Measurements from ENCODE around the gene GRAMD2B. TPM values are rescaled to one million over a fixed set of nuclear protein-coding genes. Genes with fewer than 3 reads are reported as not detected.
A peak's percentile ranks its signal among the peaks of the same experiment; 100 is the strongest.

Gene GRAMD2B
- total RNA-seq, 1 donor from 2014 or later: 8.9 TPM

GRCh38 chr5:126536874-126537273 is 113.7 kb downstream of the GRAMD2B start:
- no peak overlapping the region for H3K9ac ChIP-seq (ENCODE audit: low read depth in 1 of 3, low read length in 3 of 3)
- peaks cover 0 to 4% (median 0%) of the 10 kb centered on the region in 3 donors for H3K4me1 ChIP-seq (ENCODE audit: control insufficient read depth in 3 of 3, insufficient read depth in 3 of 3, low read length in 3 of 3)
- H3K4me3 ChIP-seq (ENCODE audit: low read length in 3 of 3): no peak overlapping the region
- no peak overlapping the region for H3K27ac ChIP-seq (ENCODE audit: low read depth, low read length)
- peaks cover 0 to 2% (median 2%) of the 10 kb centered on the region in 3 donors for H3K27me3 ChIP-seq (ENCODE audit: control insufficient read depth in 3 of 3, insufficient read depth in 3 of 3, low read length in 3 of 3)
- H3K9me3 ChIP-seq (ENCODE audit: control insufficient read depth in 3 of 3, low read length in 3 of 3): no peaks in the 10 kb centered on the region
- no peaks in the 10 kb centered on the region for H3K36me3 ChIP-seq (ENCODE audit: control insufficient read depth in 3 of 3, insufficient read depth in 3 of 3, low read length in 3 of 3)

- no peak overlapping the region for H3K4me3 ChIP-seq (ENCODE audit: low read length in 3 of 3)
- no peaks in the 10 kb centered on the region for H3K9me3 ChIP-seq (ENCODE audit: control insufficient read depth in 3 of 3, low read length in 3 of 3)
- no peak overlapping the region for H3K27ac ChIP-seq (ENCODE audit: low read depth, low read length)
- H3K27me3 ChIP-seq (ENCODE audit: control insufficient read depth in 3 of 3, insufficient read depth in 3 of 3, low read length in 3 of 3): peaks cover 0 to 2% (median 2%) of the 10 kb centered on the region in 3 donors
- no peak overlapping the region for H3K9ac ChIP-seq (ENCODE audit: low read depth in 1 of 3, low read length in 3 of 3)
- no peaks in the 10 kb centered on the region for H3K36me3 ChIP-seq (ENCODE audit: control insufficient read depth in 3 of 3, insufficient read depth in 3 of 3, low read length in 3 of 3)
- peaks cover 0 to 4% (median 0%) of the 10 kb centered on the region in 3 donors for H3K4me1 ChIP-seq (ENCODE audit: control insufficient read depth in 3 of 3, insufficient read depth in 3 of 3, low read length in 3 of 3)
These were observed 115.4 kb downstream of the GRAMD2B start for GRCh38 chr5:126538579-126538978.

- no peaks in the 10 kb centered on the region for H3K27me3 ChIP-seq (ENCODE audit: control insufficient read depth in 3 of 3, insufficient read depth in 3 of 3, low read length in 3 of 3)
These were observed 117.4 kb downstream of the GRAMD2B start for GRCh38 chr5:126540631-126541030.

GRCh38 chr5:126542441-126542840 is 119.2 kb downstream of the GRAMD2B start:
- Histone ChIP-seq H3K4me3 (ENCODE audit: low read length in 3 of 3) (no peak overlapping the region), H3K27ac (ENCODE audit: low read depth, low read length) (no peak overlapping the region), H3K27me3 (ENCODE audit: control insufficient read depth in 3 of 3, insufficient read depth in 3 of 3, low read length in 3 of 3) (no peaks in the 10 kb centered on the region), H3K9me3 (ENCODE audit: control insufficient read depth in 3 of 3, low read length in 3 of 3) (no peaks in the 10 kb centered on the region), H3K4me1 (ENCODE audit: control insufficient read depth in 3 of 3, insufficient read depth in 3 of 3, low read length in 3 of 3) (peaks cover 0 to 4% (median 0%) of the 10 kb centered on the region in 3 donors), H3K36me3 (ENCODE audit: control insufficient read depth in 3 of 3, insufficient read depth in 3 of 3, low read length in 3 of 3) (peaks cover 4 to 7% (median 5%) of the 10 kb centered on the region in 3 donors), H3K9ac (ENCODE audit: low read depth in 1 of 3, low read length in 3 of 3) (no peak overlapping the region)

More at GRCh38 chr5:126540631-126541030, 117.4 kb downstream of the GRAMD2B start:
- Histone ChIP-seq H3K4me1 (ENCODE audit: control insufficient read depth in 3 of 3, insufficient read depth in 3 of 3, low read length in 3 of 3) (peaks cover 0 to 4% (median 0%) of the 10 kb centered on the region in 3 donors), H3K36me3 (ENCODE audit: control insufficient read depth in 3 of 3, insufficient read depth in 3 of 3, low read length in 3 of 3) (no peaks in the 10 kb centered on the region), H3K9ac (ENCODE audit: low read depth in 1 of 3, low read length in 3 of 3) (peak overlapping the region in 1 of 3 donors; percentile 51), H3K4me3 (ENCODE audit: low read length in 3 of 3) (no peak overlapping the region), H3K27ac (ENCODE audit: low read depth, low read length) (no peak overlapping the region), H3K9me3 (ENCODE audit: control insufficient read depth in 3 of 3, low read length in 3 of 3) (no peaks in the 10 kb centered on the region)

GRCh38 chr5:126543009-126543408 is 119.8 kb downstream of the GRAMD2B start:
- Histone ChIP-seq H3K4me1 (ENCODE audit: control insufficient read depth in 3 of 3, insufficient read depth in 3 of 3, low read length in 3 of 3) (peaks cover 0 to 4% (median 0%) of the 10 kb centered on the region in 3 donors), H3K27ac (ENCODE audit: low read depth, low read length) (no peak overlapping the region), H3K36me3 (ENCODE audit: control insufficient read depth in 3 of 3, insufficient read depth in 3 of 3, low read length in 3 of 3) (peaks cover 4 to 7% (median 5%) of the 10 kb centered on the region in 3 donors), H3K4me3 (ENCODE audit: low read length in 3 of 3) (no peak overlapping the region), H3K9me3 (ENCODE audit: control insufficient read depth in 3 of 3, low read length in 3 of 3) (no peaks in the 10 kb centered on the region), H3K9ac (ENCODE audit: low read depth in 1 of 3, low read length in 3 of 3) (no peak overlapping the region), H3K27me3 (ENCODE audit: control insufficient read depth in 3 of 3, insufficient read depth in 3 of 3, low read length in 3 of 3) (no peaks in the 10 kb centered on the region)

- Histone ChIP-seq H3K27me3 (ENCODE audit: control insufficient read depth in 3 of 3, insufficient read depth in 3 of 3, low read length in 3 of 3) (no peaks in the 10 kb centered on the region), H3K4me3 (ENCODE audit: low read length in 3 of 3) (no peak overlapping the region), H3K4me1 (ENCODE audit: control insufficient read depth in 3 of 3, insufficient read depth in 3 of 3, low read length in 3 of 3) (peaks cover 0 to 4% (median 0%) of the 10 kb centered on the region in 3 donors), H3K36me3 (ENCODE audit: control insufficient read depth in 3 of 3, insufficient read depth in 3 of 3, low read length in 3 of 3) (peaks cover 4 to 8% (median 7%) of the 10 kb centered on the region in 3 donors), H3K9ac (ENCODE audit: low read depth in 1 of 3, low read length in 3 of 3) (no peak overlapping the region), H3K27ac (ENCODE audit: low read depth, low read length) (no peak overlapping the region), H3K9me3 (ENCODE audit: control insufficient read depth in 3 of 3, low read length in 3 of 3) (no peaks in the 10 kb centered on the region)
These were observed 120.5 kb downstream of the GRAMD2B start for GRCh38 chr5:126543660-126544059.

Other genes starting within 250 kb of the GRAMD2B start
- gene ALDH7A1, start 171.8 kb downstream of the GRAMD2B start, total RNA-seq: 29.7 TPM
- 25.1 TPM for gene PHAX, start 177.5 kb downstream of the GRAMD2B start, total RNA-seq